H9 (cell line): ENCODE measurements around the gene KLF13. TPM values are rescaled to one million over a fixed set of nuclear protein-coding genes. Genes with fewer than 3 reads are reported as not detected.

Experiments
- DNase-seq: peaks from one replicate; pipeline ENCODE4 v3.0.0-alpha.2; 2017
- H2AFZ ChIP-seq: one replicate; pipeline ENCODE4 v1.6.1; 2013; ENCODE audit warnings: mild to moderate bottlenecking, low read length, control low read depth, moderate library complexity
- H2AK5ac ChIP-seq: 2 replicates; pipeline ENCODE4 v1.6.1; 2013; ENCODE audit warnings: low read length, control low read depth, mixed read lengths; ENCODE audit not compliant: insufficient read length
- H2BK120ac ChIP-seq: one replicate; pipeline ENCODE4 v1.6.1; 2013; ENCODE audit warnings: low read depth, mild to moderate bottlenecking, low read length, control low read depth, inconsistent platforms; ENCODE audit not compliant: poor library complexity, severe bottlenecking
- H2BK12ac ChIP-seq: 2 replicates; pipeline ENCODE4 v1.6.1; 2013; ENCODE audit warnings: low read length, control low read depth, mixed read lengths, low read depth; ENCODE audit not compliant: insufficient read length
- H2BK15ac ChIP-seq: 2 replicates; pipeline ENCODE4 v1.6.1; 2013; ENCODE audit warnings: low read depth, low read length, control low read depth
- H2BK20ac ChIP-seq: one replicate; pipeline ENCODE4 v1.6.1; 2013; ENCODE audit warnings: low read depth, mild to moderate bottlenecking, low read length, control low read depth, inconsistent platforms; ENCODE audit not compliant: poor library complexity, severe bottlenecking
- H2BK5ac ChIP-seq: 2 replicates; pipeline ENCODE4 v1.6.1; 2013; ENCODE audit warnings: low read length, control low read depth, mixed read lengths; ENCODE audit not compliant: insufficient read length
- H3K14ac ChIP-seq: 2 replicates; pipeline ENCODE4 v1.6.1; 2013; ENCODE audit warnings: low read length, control low read depth; ENCODE audit not compliant: insufficient read depth
- H3K18ac ChIP-seq: 2 replicates; pipeline ENCODE4 v1.6.1; 2013; ENCODE audit warnings: low read depth, mild to moderate bottlenecking, mixed read lengths, low read length, control low read depth; ENCODE audit not compliant: insufficient read length
- H3K23ac ChIP-seq: 2 replicates; pipeline ENCODE4 v1.6.1; 2013; ENCODE audit warnings: low read length, control low read depth, mixed read lengths, low read depth; ENCODE audit not compliant: insufficient read length
- H3K23me2 ChIP-seq: 2 replicates; pipeline ENCODE4 v1.6.1; 2013; ENCODE audit warnings: low read depth, mild to moderate bottlenecking, mixed read lengths, low read length, control low read depth; ENCODE audit not compliant: insufficient read length, poor library complexity, severe bottlenecking
- H3K27ac ChIP-seq: 2 replicates; pipeline ENCODE4 v1.5.1; 2013; ENCODE audit warnings: low read length, control low read depth, mixed read lengths, low read depth; ENCODE audit not compliant: insufficient read length
- H3K27me3 ChIP-seq: 2 replicates; pipeline ENCODE4 v1.6.1; 2013; ENCODE audit warnings: low read length, control low read depth, inconsistent platforms; ENCODE audit not compliant: insufficient read depth
- H3K4ac ChIP-seq: 2 replicates; pipeline ENCODE4 v1.6.1; 2013; ENCODE audit warnings: low read depth, mild to moderate bottlenecking, control low read depth, inconsistent platforms, low read length, moderate library complexity
- H3K4me1 ChIP-seq: 2 replicates; pipeline ENCODE4 v1.6.1; 2013; ENCODE audit warnings: low read length, control low read depth, inconsistent platforms; ENCODE audit not compliant: insufficient read depth
- H3K4me2 ChIP-seq: 2 replicates; pipeline ENCODE4 v1.6.1; 2013; ENCODE audit warnings: low read length, control low read depth, mixed read lengths; ENCODE audit not compliant: insufficient read length, insufficient read depth
- H3K56ac ChIP-seq: 2 replicates; pipeline ENCODE4 v1.6.1; 2013; ENCODE audit warnings: low read depth, mild to moderate bottlenecking, mixed read lengths, low read length, control low read depth; ENCODE audit not compliant: insufficient read length
- H3K79me1 ChIP-seq: 2 replicates; pipeline ENCODE4 v1.6.1; 2013; ENCODE audit warnings: low read depth, mild to moderate bottlenecking, moderate library complexity, low read length, control low read depth, inconsistent platforms; ENCODE audit not compliant: insufficient read depth, poor library complexity, severe bottlenecking
- H3K79me2 ChIP-seq: 2 replicates; pipeline ENCODE4 v1.6.1; 2013; ENCODE audit warnings: low read length, control low read depth, inconsistent platforms; ENCODE audit not compliant: insufficient read depth
- H3K9ac ChIP-seq: 2 replicates; pipeline ENCODE4 v1.6.1; 2013; ENCODE audit warnings: low read length, control low read depth, mixed read lengths; ENCODE audit not compliant: insufficient read length; ENCODE audit errors: extremely low read depth
- H3K9me3 ChIP-seq: one replicate; pipeline ENCODE4 v1.6.1; 2013; ENCODE audit warnings: low read depth, low read length, inconsistent platforms; ENCODE audit not compliant: control insufficient read depth
- H3T11ph ChIP-seq: one replicate; pipeline ENCODE4 v1.6.1; 2013; ENCODE audit warnings: mild to moderate bottlenecking, low read length, control low read depth, inconsistent platforms
- H4K20me1 ChIP-seq: one replicate; pipeline ENCODE4 v1.6.1; 2013; ENCODE audit not compliant: control insufficient read depth, insufficient read length, insufficient read depth
- H4K5ac ChIP-seq: 2 replicates; pipeline ENCODE4 v1.6.1; 2013; ENCODE audit warnings: low read depth, mild to moderate bottlenecking, mixed read lengths, low read length, control low read depth; ENCODE audit not compliant: insufficient read length
- H4K8ac ChIP-seq: replicated peaks from 2 replicates; pipeline ENCODE4 v1.6.1; 2013; ENCODE audit warnings: low read length, control low read depth, mixed read lengths, low read depth; ENCODE audit not compliant: insufficient read length
- H4K91ac ChIP-seq: 2 replicates; pipeline ENCODE4 v1.6.1; 2013; ENCODE audit warnings: low read depth, mild to moderate bottlenecking, moderate library complexity, mixed read lengths, low read length, control low read depth; ENCODE audit not compliant: insufficient read length
- H3K27ac Mint-ChIP-seq, 3 experiments: 2 replicates in 2 of 3; 3 replicates in 1 of 3; pipeline ENCODE4 v1.8.0; 2020 to 2021; ENCODE audit warnings: mixed read lengths in 3 of 3, mild to moderate bottlenecking in 1 of 3, moderate library complexity in 1 of 3
- H3K27me3 Mint-ChIP-seq: 2 replicates; pipeline ENCODE4 v1.8.0; 2021; ENCODE audit warnings: low read depth, mild to moderate bottlenecking, moderate library complexity, mixed read lengths
- H3K36me3 Mint-ChIP-seq, 3 experiments: 2 replicates in 2 of 3; 3 replicates in 1 of 3; pipeline ENCODE4 v1.8.0; 2020 to 2021; ENCODE audit warnings: low read depth in 3 of 3, mixed read lengths in 3 of 3; ENCODE audit not compliant: insufficient read depth in 1 of 3
- H3K4me1 Mint-ChIP-seq, 2 experiments: 2 replicates each; pipeline ENCODE4 v1.8.0; 2020; ENCODE audit warnings: mixed read lengths in 2 of 2
- H3K4me3 Mint-ChIP-seq, 2 experiments: 2 replicates in 1 of 2; 3 replicates in 1 of 2; pipeline ENCODE4 v1.8.0; 2020 to 2021; ENCODE audit warnings: mild to moderate bottlenecking in 2 of 2, mixed read lengths in 2 of 2, moderate library complexity in 1 of 2
- H3K9me3 Mint-ChIP-seq, 2 experiments: 2 replicates in 1 of 2; 3 replicates in 1 of 2; pipeline ENCODE4 v1.8.0; 2020; ENCODE audit warnings: mild to moderate bottlenecking in 2 of 2, mixed read lengths in 2 of 2, moderate library complexity in 1 of 2
- WGBS: extraction: QIAGEN DNeasy Blood & Tissue Kit; methylation state at CpG from one replicate; pipeline ENCODE4 v1.1.7; 2013; ENCODE audit warnings: missing lambda C conversion rate, low lambda C conversion rate, mixed read lengths; ENCODE audit not compliant: insufficient read length; ENCODE audit errors: extremely low coverage; 5-methylcytosine and 5-hydroxymethylcytosine counted together
- total RNA-seq: library from RNA; stranded (reverse); gene quantifications from 2 replicates; pipeline ENCODE4 v1.2.1, GENCODE V29; 2021
- TF ChIP-seq, protein P1 (sequence below): fragments of 200-600 bp; sonication (generic); conservative IDR thresholded peaks from 3 replicates; pipeline ENCODE4 v1.8.0; 2021; ENCODE audit warnings: antibody characterized with exemption, mild to moderate bottlenecking

Gene KLF13
- total RNA-seq, 1 experiment from 2014 or later: 33.4 TPM

DNA sequence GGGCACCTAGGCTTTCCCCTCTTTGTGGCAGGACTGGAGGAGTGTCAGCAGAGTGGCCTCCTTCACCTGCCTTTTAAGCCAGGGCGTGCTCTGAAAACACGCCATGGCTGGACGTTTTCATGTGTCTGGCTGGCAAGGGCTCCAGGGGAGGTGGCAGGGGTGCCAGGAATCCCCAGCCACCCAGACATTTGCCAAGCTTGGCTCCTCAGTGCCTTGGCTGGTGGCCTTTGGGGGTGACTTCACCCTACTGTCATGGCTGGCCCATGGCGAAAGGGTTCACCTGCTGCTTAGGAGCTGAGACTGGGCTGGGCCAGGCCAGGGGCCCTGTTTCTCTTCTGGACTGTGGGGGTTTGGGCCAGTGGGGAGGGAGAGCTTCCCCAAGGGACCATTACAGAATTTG is 17.6 kb downstream of the KLF13 start:
- Histone ChIP-seq H2BK120ac (no peak overlapping the region), H3K79me1 (no peaks in the 10 kb centered on the region), H2AK5ac (no peak overlapping the region), H4K5ac (no peak overlapping the region), H3K9ac (no peak overlapping the region), H3K23me2 (no peaks in the 10 kb centered on the region), H2BK20ac (no peak overlapping the region), H2AFZ (no peak overlapping the region), H4K20me1 (peaks cover 3% of the 10 kb centered on the region), H3K79me2 (peaks cover 4% of the 10 kb centered on the region; the same call in 1 of the 2 replicates), H2BK12ac (no peak overlapping the region), H3K27ac (no peak overlapping the region), H2BK5ac (no peak overlapping the region), H3K18ac (no peak overlapping the region), H2BK15ac (no peak overlapping the region), H4K91ac (no peak overlapping the region), H3T11ph (no peak overlapping the region), H3K4ac (no peak overlapping the region), H3K9me3 (no peaks in the 10 kb centered on the region), H4K8ac (no peak overlapping the region), H3K4me1 (no peaks in the 10 kb centered on the region), H3K14ac (0 out of 2 replicates have a peak overlapping the region, but pooled peaks have one; percentile 16), H3K56ac (no peak overlapping the region), H3K27me3 (no peaks in the 10 kb centered on the region), H3K23ac (no peak overlapping the region), H3K4me2 (no peak overlapping the region)
- peaks cover 0 to 2% (median 0%) of the 10 kb centered on the region in 3 experiments; a peak in 1 of 7 replicates for H3K36me3 Mint-ChIP-seq
- TF ChIP-seq, protein P1, sequence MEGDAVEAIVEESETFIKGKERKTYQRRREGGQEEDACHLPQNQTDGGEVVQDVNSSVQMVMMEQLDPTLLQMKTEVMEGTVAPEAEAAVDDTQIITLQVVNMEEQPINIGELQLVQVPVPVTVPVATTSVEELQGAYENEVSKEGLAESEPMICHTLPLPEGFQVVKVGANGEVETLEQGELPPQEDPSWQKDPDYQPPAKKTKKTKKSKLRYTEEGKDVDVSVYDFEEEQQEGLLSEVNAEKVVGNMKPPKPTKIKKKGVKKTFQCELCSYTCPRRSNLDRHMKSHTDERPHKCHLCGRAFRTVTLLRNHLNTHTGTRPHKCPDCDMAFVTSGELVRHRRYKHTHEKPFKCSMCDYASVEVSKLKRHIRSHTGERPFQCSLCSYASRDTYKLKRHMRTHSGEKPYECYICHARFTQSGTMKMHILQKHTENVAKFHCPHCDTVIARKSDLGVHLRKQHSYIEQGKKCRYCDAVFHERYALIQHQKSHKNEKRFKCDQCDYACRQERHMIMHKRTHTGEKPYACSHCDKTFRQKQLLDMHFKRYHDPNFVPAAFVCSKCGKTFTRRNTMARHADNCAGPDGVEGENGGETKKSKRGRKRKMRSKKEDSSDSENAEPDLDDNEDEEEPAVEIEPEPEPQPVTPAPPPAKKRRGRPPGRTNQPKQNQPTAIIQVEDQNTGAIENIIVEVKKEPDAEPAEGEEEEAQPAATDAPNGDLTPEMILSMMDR: no peak
- H3K27ac Mint-ChIP-seq: 0 out of 7 replicates have a peak overlapping the region, but pooled peaks of 1 of the 3 experiments have one; percentile 59
- H3K27me3 Mint-ChIP-seq: no peaks in the 10 kb centered on the region
- peaks cover 38 to 43% of the 10 kb centered on the region in 2 experiments for H3K4me1 Mint-ChIP-seq
- no peaks in the 10 kb centered on the region for H3K9me3 Mint-ChIP-seq
- WGBS: no CpG with 5 or more reads among the region's 4 CpGs
- no peak for DNase-seq
- no peak overlapping the region; a peak in 1 of 5 replicates for H3K4me3 Mint-ChIP-seq
